ENCODE data around the gene RUNX1.

- TF ChIP-seq, protein P1, sequence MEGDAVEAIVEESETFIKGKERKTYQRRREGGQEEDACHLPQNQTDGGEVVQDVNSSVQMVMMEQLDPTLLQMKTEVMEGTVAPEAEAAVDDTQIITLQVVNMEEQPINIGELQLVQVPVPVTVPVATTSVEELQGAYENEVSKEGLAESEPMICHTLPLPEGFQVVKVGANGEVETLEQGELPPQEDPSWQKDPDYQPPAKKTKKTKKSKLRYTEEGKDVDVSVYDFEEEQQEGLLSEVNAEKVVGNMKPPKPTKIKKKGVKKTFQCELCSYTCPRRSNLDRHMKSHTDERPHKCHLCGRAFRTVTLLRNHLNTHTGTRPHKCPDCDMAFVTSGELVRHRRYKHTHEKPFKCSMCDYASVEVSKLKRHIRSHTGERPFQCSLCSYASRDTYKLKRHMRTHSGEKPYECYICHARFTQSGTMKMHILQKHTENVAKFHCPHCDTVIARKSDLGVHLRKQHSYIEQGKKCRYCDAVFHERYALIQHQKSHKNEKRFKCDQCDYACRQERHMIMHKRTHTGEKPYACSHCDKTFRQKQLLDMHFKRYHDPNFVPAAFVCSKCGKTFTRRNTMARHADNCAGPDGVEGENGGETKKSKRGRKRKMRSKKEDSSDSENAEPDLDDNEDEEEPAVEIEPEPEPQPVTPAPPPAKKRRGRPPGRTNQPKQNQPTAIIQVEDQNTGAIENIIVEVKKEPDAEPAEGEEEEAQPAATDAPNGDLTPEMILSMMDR (IDR thresholded peaks at IDR 0.05; ENCODE audit: low read depth, low read length): no peak
- no peak for TF ChIP-seq EZH2phosphoT487 (IDR thresholded peaks at IDR 0.05; ENCODE audit: low read depth)
These were observed 83.6 kb downstream of the RUNX1 start for GRCh38 chr21:34965200-34966174.
